ENCODE results near the gene SLMAP. TPM values are rescaled to one million over a fixed set of nuclear protein-coding genes. Genes with fewer than 3 reads are reported as not detected.

The SLMAP gene
- total and polyA plus RNA-seq, 2 of the 4 experiments (the other 2 are of a cell fraction): 15.5 to 26.5 TPM

DNA sequence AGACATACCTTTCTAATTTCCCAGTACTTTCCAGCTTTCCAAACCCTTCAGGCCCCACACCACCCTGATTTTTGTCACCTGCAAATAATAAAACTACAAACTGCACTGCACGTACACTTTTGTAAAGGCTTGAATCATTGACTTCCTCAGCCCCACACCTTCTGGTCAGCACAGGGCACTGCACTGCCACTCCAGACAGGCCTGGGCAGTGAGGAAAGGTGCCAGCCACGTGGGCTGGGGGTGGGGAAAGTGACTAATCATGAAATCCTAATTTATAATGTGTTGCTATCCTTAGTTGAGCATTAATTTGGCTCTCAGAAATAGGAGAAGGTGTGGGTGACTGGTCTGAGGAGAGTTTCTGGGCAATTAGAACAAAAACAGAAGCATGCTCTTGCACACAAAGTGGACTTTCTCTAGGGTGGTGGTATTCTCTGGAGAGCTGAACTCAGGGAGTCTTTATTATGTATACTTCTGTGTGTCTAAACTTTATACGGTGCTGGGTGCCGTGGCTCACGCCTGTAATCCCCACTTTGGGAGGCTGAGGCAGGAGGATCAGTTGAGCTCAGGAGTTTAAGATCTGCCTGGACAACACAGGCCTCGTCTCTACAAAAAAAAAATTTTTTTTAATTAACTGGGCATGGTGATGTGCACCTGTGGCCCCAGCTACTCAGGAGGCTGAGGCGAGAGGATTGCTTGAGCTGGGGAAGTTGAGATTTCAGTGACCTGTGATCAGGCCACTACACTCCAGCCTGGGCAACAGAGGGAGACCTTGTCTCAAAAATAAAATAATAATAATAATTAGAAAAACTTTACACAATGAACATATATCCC, 193.9 kb downstream of the SLMAP start:
- POLR2A ChIA-PET (ENCODE audit: unreplicated experiment): no interaction called here
- H4K20me1 ChIP-seq (ENCODE audit: insufficient read depth, low read length): no peaks in the 10 kb centered on the region
- H3K14ac ChIP-seq (replicated peaks; ENCODE audit: low read depth, low read length): no peak overlapping the region; the same call in 1 of the 2 replicates
- DNase-seq: no peak
- peak overlapping the region; percentile 6 for H2BK5ac ChIP-seq (ENCODE audit: low read depth, low read length, poor library complexity, severe bottlenecking)
- 0 out of 2 replicates have a peak overlapping the region, but pooled peaks have one; percentile 1 for H3K56ac ChIP-seq (ENCODE audit: extremely low read depth, insufficient read depth, low read length)
- peak overlapping the region; percentile 45; the same call in 1 of the 2 replicates for H2AK5ac ChIP-seq (ENCODE audit: low read depth, low read length)
- peak overlapping the region; percentile 29; the same call in 1 of the 2 replicates for H3K23ac ChIP-seq (ENCODE audit: low read depth, low read length)
- WGBS, 2 experiments (ENCODE audit: extremely low coverage in 2 of 2, insufficient read length in 1 of 2): no CpG with 5 or more reads among the region's 7 CpGs
- 0 out of 4 replicates have a peak, but pooled peaks cover 0 to 8% of the 10 kb centered on the region in 2 experiments for H3K79me1 ChIP-seq (ENCODE audit: low read depth in 1 of 2, low read length in 2 of 2)
- H2BK20ac ChIP-seq (ENCODE audit: low read depth, low read length): peak overlapping the region; percentile 43; the same call in 1 of the 2 replicates
- no peaks in the 10 kb centered on the region for H3K36me3 ChIP-seq (ENCODE audit: control insufficient read depth, insufficient read depth, low read length)
- H3K18ac ChIP-seq (ENCODE audit: low read depth, low read length): peak overlapping the region; percentile 38; the same call in 1 of the 2 replicates
- H3K4me1 ChIP-seq (ENCODE audit: control insufficient read depth, insufficient read depth, low read length): peaks cover 18% of the 10 kb centered on the region
- no peak overlapping the region for H3K4me3 ChIP-seq (ENCODE audit: insufficient read depth, low read depth, low read length)
- dilution Hi-C loops (cut with HindIII; ENCODE audit: low sequenced_read_pairs, unreplicated experiment): no loop called here
- peak overlapping the region; percentile 28; the same call in 2 of the 3 replicates for H2BK15ac ChIP-seq (ENCODE audit: low read depth, low read length)
- peak overlapping the region; percentile 17 to 52; a peak in 2 of 4 replicates for H4K8ac ChIP-seq (ENCODE audit: low read depth in 2 of 2, low read length in 2 of 2)
- intact Hi-C loops (cut with micrococcal nuclease): loop anchor here (5.0 kb wide), 1 partner anchor 212 kb away; no protein-coding TSS in a partner anchor
- CTCF ChIA-PET: interaction anchor here (0.6 kb wide), 1 partner anchor 185 kb away, joined by 3 read pairs; no protein-coding TSS in a partner anchor
- H3K9me1 ChIP-seq (ENCODE audit: insufficient read depth, low read length): peaks cover 11% of the 10 kb centered on the region
- H3K27me3 ChIP-seq (ENCODE audit: control insufficient read depth, insufficient read depth, low read length): no peaks in the 10 kb centered on the region
- H3K9me3 ChIP-seq (ENCODE audit: control insufficient read depth, insufficient read depth, low read length): no peaks in the 10 kb centered on the region
- no TSS peak for BruUV-seq (replicated peaks)
- H2AK9ac ChIP-seq (replicated peaks; ENCODE audit: low read depth, low read length, poor library complexity): no peak overlapping the region
- H4K5ac ChIP-seq (ENCODE audit: low read depth, low read length): no peak overlapping the region
- peak overlapping the region; percentile 52 for H3K4ac ChIP-seq (ENCODE audit: low read depth, low read length)
- peak overlapping the region; percentile 39 for H2AFZ ChIP-seq (replicated peaks; ENCODE audit: low read length, poor library complexity)
- H3K4me2 ChIP-seq (ENCODE audit: low read depth, low read length): no peak overlapping the region
- H3K27ac ChIP-seq (ENCODE audit: insufficient read depth, low read length): no peak overlapping the region; the same call in 1 of the 2 replicates
- in situ Hi-C loops (cut with MboI; ENCODE audit: low sequenced_read_pairs): no loop called here
- H2BK120ac ChIP-seq (ENCODE audit: low read depth, low read length): peak overlapping the region; percentile 57
- H3K9ac ChIP-seq (ENCODE audit: low read depth, low read length): no peak overlapping the region
- no peak for ATAC-seq (ENCODE audit: low read depth)
- H4K91ac ChIP-seq (ENCODE audit: insufficient read depth, low read depth, low read length): peak overlapping the region; percentile 70
- TF ChIP-seq RAD21 (IDR thresholded peaks at IDR 0.05; ENCODE audit: low read length) (peak; percentile 19; the same call in 1 of the 2 replicates), CEBPB (IDR thresholded peaks at IDR 0.05; ENCODE audit: low read depth, low read length) (no peak), BHLHE40 (IDR thresholded peaks at IDR 0.05; ENCODE audit: low read depth, low read length) (0 out of 2 replicates have a peak, but pooled peaks have one; percentile 40), MAFK (IDR thresholded peaks at IDR 0.05; ENCODE audit: low read depth, low read length) (no peak), NFE2L2 (IDR thresholded peaks at IDR 0.05; ENCODE audit: low read depth, low read length) (no peak), SMC3 (IDR thresholded peaks at IDR 0.05; ENCODE audit: low read depth, low read length) (no peak), RCOR1 (IDR thresholded peaks at IDR 0.05; ENCODE audit: insufficient replicate concordance, low read length) (no peak), RFX5 (IDR thresholded peaks at IDR 0.05; ENCODE audit: low read depth, low read length) (no peak), MAZ (IDR thresholded peaks at IDR 0.05; ENCODE audit: borderline replicate concordance, low read depth, low read length) (no peak)
- TF ChIP-seq, protein P1, sequence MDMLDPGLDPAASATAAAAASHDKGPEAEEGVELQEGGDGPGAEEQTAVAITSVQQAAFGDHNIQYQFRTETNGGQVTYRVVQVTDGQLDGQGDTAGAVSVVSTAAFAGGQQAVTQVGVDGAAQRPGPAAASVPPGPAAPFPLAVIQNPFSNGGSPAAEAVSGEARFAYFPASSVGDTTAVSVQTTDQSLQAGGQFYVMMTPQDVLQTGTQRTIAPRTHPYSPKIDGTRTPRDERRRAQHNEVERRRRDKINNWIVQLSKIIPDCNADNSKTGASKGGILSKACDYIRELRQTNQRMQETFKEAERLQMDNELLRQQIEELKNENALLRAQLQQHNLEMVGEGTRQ (IDR thresholded peaks at IDR 0.05; ENCODE audit: low read depth, low read length): peak; percentile 78
- TF ChIP-seq, protein P2, sequence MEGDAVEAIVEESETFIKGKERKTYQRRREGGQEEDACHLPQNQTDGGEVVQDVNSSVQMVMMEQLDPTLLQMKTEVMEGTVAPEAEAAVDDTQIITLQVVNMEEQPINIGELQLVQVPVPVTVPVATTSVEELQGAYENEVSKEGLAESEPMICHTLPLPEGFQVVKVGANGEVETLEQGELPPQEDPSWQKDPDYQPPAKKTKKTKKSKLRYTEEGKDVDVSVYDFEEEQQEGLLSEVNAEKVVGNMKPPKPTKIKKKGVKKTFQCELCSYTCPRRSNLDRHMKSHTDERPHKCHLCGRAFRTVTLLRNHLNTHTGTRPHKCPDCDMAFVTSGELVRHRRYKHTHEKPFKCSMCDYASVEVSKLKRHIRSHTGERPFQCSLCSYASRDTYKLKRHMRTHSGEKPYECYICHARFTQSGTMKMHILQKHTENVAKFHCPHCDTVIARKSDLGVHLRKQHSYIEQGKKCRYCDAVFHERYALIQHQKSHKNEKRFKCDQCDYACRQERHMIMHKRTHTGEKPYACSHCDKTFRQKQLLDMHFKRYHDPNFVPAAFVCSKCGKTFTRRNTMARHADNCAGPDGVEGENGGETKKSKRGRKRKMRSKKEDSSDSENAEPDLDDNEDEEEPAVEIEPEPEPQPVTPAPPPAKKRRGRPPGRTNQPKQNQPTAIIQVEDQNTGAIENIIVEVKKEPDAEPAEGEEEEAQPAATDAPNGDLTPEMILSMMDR (conservative IDR thresholded peaks at IDR 0.05; ENCODE audit: low read depth, low read length): 0 out of 2 replicates have a peak, but pooled peaks have one; percentile 16
- TF ChIP-seq, protein P3, sequence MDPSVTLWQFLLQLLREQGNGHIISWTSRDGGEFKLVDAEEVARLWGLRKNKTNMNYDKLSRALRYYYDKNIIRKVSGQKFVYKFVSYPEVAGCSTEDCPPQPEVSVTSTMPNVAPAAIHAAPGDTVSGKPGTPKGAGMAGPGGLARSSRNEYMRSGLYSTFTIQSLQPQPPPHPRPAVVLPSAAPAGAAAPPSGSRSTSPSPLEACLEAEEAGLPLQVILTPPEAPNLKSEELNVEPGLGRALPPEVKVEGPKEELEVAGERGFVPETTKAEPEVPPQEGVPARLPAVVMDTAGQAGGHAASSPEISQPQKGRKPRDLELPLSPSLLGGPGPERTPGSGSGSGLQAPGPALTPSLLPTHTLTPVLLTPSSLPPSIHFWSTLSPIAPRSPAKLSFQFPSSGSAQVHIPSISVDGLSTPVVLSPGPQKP (IDR thresholded peaks at IDR 0.05; ENCODE audit: borderline replicate concordance, low read depth, low read length): no peak
